HepG2 (cell line): ENCODE measurements around the gene ASAP2. TPM values are rescaled to one million over a fixed set of nuclear protein-coding genes. Genes with fewer than 3 reads are reported as not detected.

Source experiments
- HDAC2 ChIP-seq: sonication (generic); formaldehyde crosslinking; IDR thresholded peaks from 2 replicates; pipeline ENCODE4 v1.4.0; 2020; ENCODE audit warnings: missing genetic modification reagents
- KDM1A ChIP-seq: IDR thresholded peaks from 2 replicates; pipeline ENCODE4 v1.6.1; 2016; ENCODE audit warnings: missing compliant biosample characterization
- KLF16 ChIP-seq, 2 experiments: sonication (generic) in 1 of 2; formaldehyde crosslinking in 1 of 2; IDR thresholded peaks; 2 replicates each; pipeline versions ENCODE4 v1.6.1 to v1.8.0; 2016 to 2023; ENCODE audit warnings: missing genetic modification reagents in 2 of 2, missing compliant biosample characterization in 1 of 2
- MYC ChIP-seq: sonication (generic); formaldehyde crosslinking; IDR thresholded peaks from 2 replicates; pipeline ENCODE4 v1.9.0; 2021; ENCODE audit warnings: missing genetic modification reagents, borderline replicate concordance
- NFKBIZ ChIP-seq: IDR thresholded peaks from 2 replicates; pipeline ENCODE4 v1.6.1; 2018; ENCODE audit warnings: missing genetic modification reagents, missing compliant biosample characterization
- PHF21A ChIP-seq: sonication (generic); formaldehyde crosslinking; IDR thresholded peaks from 2 replicates; pipeline ENCODE4 v1.5.0; 2020; ENCODE audit warnings: mild to moderate bottlenecking, missing genetic modification reagents
- RFX3 ChIP-seq: IDR thresholded peaks from 2 replicates; pipeline ENCODE4 v1.6.1; 2016; ENCODE audit warnings: missing biosample characterization, missing genetic modification reagents
- SMAD1 ChIP-seq: sonication (generic); formaldehyde crosslinking; IDR thresholded peaks from 2 replicates; pipeline ENCODE4 v1.4.0; 2020; ENCODE audit warnings: missing genetic modification reagents, low read depth, mild to moderate bottlenecking, borderline replicate concordance
- THYN1 ChIP-seq: sonication (generic); formaldehyde crosslinking; IDR thresholded peaks from 2 replicates; pipeline ENCODE4 v1.8.1; 2023; ENCODE audit warnings: low read depth, mild to moderate bottlenecking, moderate library complexity, missing genetic modification reagents, borderline replicate concordance
- ZNF292 ChIP-seq: sonication (generic); formaldehyde crosslinking; IDR thresholded peaks from 2 replicates; pipeline ENCODE4 v1.8.1; 2022; ENCODE audit warnings: mild to moderate bottlenecking, low read depth, missing genetic modification reagents, borderline replicate concordance
- ZNF430 ChIP-seq: sonication (generic); formaldehyde crosslinking; IDR thresholded peaks from 2 replicates; pipeline ENCODE4 v1.9.0; 2021; ENCODE audit warnings: mild to moderate bottlenecking, missing genetic modification reagents
- ZNF431 ChIP-seq: sonication (generic); formaldehyde crosslinking; IDR thresholded peaks from 2 replicates; pipeline ENCODE4 v1.9.0; 2022; ENCODE audit warnings: missing genetic modification reagents, low read depth, mild to moderate bottlenecking, borderline replicate concordance
- ZNF547 ChIP-seq: sonication (generic); formaldehyde crosslinking; IDR thresholded peaks from 2 replicates; pipeline ENCODE4 v1.5.1; 2020; ENCODE audit warnings: mild to moderate bottlenecking, missing genetic modification reagents
- ZNF557 ChIP-seq: sonication (generic); formaldehyde crosslinking; IDR thresholded peaks from 2 replicates; pipeline ENCODE4 v1.4.0; 2020; ENCODE audit warnings: missing genetic modification reagents
- ZNF644 ChIP-seq: IDR thresholded peaks from 2 replicates; pipeline ENCODE4 v1.6.1; 2016; ENCODE audit warnings: low read depth
- ZNF678 ChIP-seq: sonication (generic); formaldehyde crosslinking; IDR thresholded peaks from 2 replicates; pipeline ENCODE4 v1.4.0; 2020; ENCODE audit warnings: mild to moderate bottlenecking, missing genetic modification reagents
- ZNF773 ChIP-seq: sonication (generic); formaldehyde crosslinking; IDR thresholded peaks from 2 replicates; pipeline ENCODE4 v1.4.0; 2020; ENCODE audit warnings: missing genetic modification reagents, borderline replicate concordance
- polyA plus RNA-seq, 8 experiments: library from polyadenylated mRNA; depleted of rRNA in 3 of 8; stranded (reverse) in 7 of 8; unstranded in 1 of 8; fragments of >200 nt; fragmentation: Illumina TruSeq in 4 of 8; extraction: Trizol in 4 of 8; gene quantifications; 2 replicates each; pipeline versions ENCODE4 v1.2.1 to v1.2.3, GENCODE V29; 2011 to 2016; ENCODE audit warnings: low read depth in 4 of 8, missing spikeins in 1 of 8, mixed read lengths in 1 of 8; ENCODE audit not compliant: insufficient read depth in 1 of 8
- total RNA-seq, 5 experiments: library from RNA; depleted of rRNA; stranded (reverse); fragments of >200 nt; fragmentation: Illumina TruSeq; extraction: Trizol; gene quantifications; 2 replicates each; pipeline ENCODE4 v1.2.3, GENCODE V29; 2016; ENCODE audit warnings: low read depth in 1 of 5
- TF ChIP-seq, protein P1 (sequence below), 2 experiments: sonication (generic) in 1 of 2; formaldehyde crosslinking in 1 of 2; IDR thresholded peaks; 2 replicates each; pipeline versions ENCODE4 v1.4.0 to v1.6.1; 2018 to 2020; ENCODE audit warnings: missing genetic modification reagents in 2 of 2, borderline replicate concordance in 1 of 2, low read depth in 1 of 2, mild to moderate bottlenecking in 1 of 2, missing biosample characterization in 1 of 2
- TF ChIP-seq, protein P2 (sequence below): sonication (generic); formaldehyde crosslinking; IDR thresholded peaks from 2 replicates; pipeline ENCODE4 v1.5.0; 2020; ENCODE audit warnings: mild to moderate bottlenecking, missing genetic modification reagents
- TF ChIP-seq, protein P3 (sequence below): sonication (generic); formaldehyde crosslinking; IDR thresholded peaks from 2 replicates; pipeline ENCODE4 v1.5.1; 2020; ENCODE audit warnings: missing genetic modification reagents, mild to moderate bottlenecking, borderline replicate concordance

The ASAP2 gene
- total and polyA plus RNA-seq, 2 of the 13 experiments (the other 11 are each of a cell fraction or from before 2014, with no cell fraction given): 7.3 to 22.3 TPM

DNA sequence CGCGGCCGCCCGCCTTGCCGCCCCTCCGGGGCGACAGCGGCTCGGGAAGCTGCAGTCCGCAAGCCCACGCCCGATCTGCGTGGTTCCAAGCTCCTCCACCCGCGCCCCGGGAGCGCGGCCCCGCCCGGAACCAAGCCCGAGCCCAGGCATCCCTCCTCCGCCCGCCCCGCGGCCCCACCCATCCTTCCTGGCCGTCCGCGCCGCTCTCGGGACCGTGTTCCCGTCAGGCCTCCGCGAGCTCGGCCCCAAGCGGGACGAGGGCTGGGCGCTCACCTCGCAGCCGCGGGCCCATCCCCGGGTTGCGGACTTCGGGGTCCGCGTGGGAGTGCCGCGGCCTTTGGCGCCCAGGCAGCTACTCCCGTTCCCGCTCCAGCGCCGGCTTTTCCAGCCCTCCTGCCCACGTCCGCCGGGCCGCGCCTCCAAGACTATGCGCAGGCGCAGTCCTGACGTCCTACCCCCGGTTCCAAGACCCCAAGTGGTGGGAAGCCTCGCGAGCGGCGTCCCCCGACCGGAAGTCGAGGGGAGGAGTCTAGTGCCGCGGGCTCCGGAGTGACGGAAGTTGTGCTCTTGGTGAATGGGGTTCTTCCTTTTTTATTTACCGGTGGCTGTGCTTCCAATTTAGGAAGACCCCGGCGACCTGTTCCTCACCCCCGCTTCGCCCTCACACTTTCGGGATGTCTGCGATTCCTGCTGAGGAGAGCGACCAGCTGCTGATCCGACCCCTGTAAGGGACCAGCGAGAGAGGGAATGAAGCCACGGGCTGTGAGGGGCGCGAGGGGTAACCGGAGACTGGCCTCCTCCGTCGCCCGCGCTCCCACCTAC is 216.7 kb downstream of the ASAP2 start, which contains the start of the genes CPSF3 and ITGB1BP1 (continued):
- TF ChIP-seq, protein P1, sequence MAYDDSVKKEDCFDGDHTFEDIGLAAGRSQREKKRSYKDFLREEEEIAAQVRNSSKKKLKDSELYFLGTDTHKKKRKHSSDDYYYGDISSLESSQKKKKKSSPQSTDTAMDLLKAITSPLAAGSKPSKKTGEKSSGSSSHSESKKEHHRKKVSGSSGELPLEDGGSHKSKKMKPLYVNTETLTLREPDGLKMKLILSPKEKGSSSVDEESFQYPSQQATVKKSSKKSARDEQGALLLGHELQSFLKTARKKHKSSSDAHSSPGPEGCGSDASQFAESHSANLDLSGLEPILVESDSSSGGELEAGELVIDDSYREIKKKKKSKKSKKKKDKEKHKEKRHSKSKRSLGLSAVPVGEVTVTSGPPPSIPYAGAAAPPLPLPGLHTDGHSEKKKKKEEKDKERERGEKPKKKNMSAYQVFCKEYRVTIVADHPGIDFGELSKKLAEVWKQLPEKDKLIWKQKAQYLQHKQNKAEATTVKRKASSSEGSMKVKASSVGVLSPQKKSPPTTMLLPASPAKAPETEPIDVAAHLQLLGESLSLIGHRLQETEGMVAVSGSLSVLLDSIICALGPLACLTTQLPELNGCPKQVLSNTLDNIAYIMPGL (CRISPR knock-in tag; IDR thresholded peaks at IDR 0.05; ENCODE audit: borderline replicate concordance in 1 of 2, low read depth in 1 of 2): peak; percentile 94 to 97
- TF ChIP-seq, protein P2, sequence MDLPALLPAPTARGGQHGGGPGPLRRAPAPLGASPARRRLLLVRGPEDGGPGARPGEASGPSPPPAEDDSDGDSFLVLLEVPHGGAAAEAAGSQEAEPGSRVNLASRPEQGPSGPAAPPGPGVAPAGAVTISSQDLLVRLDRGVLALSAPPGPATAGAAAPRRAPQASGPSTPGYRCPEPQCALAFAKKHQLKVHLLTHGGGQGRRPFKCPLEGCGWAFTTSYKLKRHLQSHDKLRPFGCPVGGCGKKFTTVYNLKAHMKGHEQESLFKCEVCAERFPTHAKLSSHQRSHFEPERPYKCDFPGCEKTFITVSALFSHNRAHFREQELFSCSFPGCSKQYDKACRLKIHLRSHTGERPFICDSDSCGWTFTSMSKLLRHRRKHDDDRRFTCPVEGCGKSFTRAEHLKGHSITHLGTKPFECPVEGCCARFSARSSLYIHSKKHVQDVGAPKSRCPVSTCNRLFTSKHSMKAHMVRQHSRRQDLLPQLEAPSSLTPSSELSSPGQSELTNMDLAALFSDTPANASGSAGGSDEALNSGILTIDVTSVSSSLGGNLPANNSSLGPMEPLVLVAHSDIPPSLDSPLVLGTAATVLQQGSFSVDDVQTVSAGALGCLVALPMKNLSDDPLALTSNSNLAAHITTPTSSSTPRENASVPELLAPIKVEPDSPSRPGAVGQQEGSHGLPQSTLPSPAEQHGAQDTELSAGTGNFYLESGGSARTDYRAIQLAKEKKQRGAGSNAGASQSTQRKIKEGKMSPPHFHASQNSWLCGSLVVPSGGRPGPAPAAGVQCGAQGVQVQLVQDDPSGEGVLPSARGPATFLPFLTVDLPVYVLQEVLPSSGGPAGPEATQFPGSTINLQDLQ: peak; percentile 74
- TF ChIP-seq ZNF773 (no peak; the same call in 1 of the 2 replicates), THYN1 (CRISPR knock-in tag) (no peak), ZNF557 (CRISPR knock-in tag) (no peak; the same call in 1 of the 2 replicates), MYC (CRISPR knock-in tag) (peak; percentile 94), ZNF292 (no peak), HDAC2 (peak; percentile 50), ZNF644 (CRISPR knock-in tag) (peak; percentile 47; the same call in 1 of the 2 replicates), ZNF431 (CRISPR knock-in tag) (peak; percentile 94; the same call in 1 of the 2 replicates), SMAD1 (CRISPR knock-in tag) (peak; percentile 85), KDM1A (CRISPR knock-in tag) (peak; percentile 39; the same call in 1 of the 2 replicates), ZNF678 (CRISPR knock-in tag) (peak; percentile 64; the same call in 1 of the 2 replicates), KLF16 (CRISPR knock-in tag; IDR thresholded peaks at IDR 0.05) (peak in 1 of 2 experiments; percentile 91; a peak in 2 of 4 replicates), ZNF430 (CRISPR knock-in tag) (peak; percentile 88), PHF21A (CRISPR knock-in tag) (peak; percentile 77; the same call in 1 of the 2 replicates), ZNF547 (CRISPR knock-in tag) (peak; percentile 96), RFX3 (CRISPR knock-in tag) (no peak), NFKBIZ (CRISPR knock-in tag) (peak; percentile 67; the same call in 1 of the 2 replicates)
- TF ChIP-seq, protein P3, sequence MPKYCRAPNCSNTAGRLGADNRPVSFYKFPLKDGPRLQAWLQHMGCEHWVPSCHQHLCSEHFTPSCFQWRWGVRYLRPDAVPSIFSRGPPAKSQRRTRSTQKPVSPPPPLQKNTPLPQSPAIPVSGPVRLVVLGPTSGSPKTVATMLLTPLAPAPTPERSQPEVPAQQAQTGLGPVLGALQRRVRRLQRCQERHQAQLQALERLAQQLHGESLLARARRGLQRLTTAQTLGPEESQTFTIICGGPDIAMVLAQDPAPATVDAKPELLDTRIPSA (CRISPR knock-in tag): peak; percentile 90
